T-helper 2 cell treated with Interferon-gamma antibody and Interleukin-4, amounts not matched to agents 5 μg/mL and 100 μg/mL, for 36 hours (primary cell): ENCODE data around the gene ATAD3B.
"Not testable (repeated sequence)": the region's sequence is repeated elsewhere in the genome, so short reads cannot be mapped to it uniquely, and the experiment has no call there.

ENCODE experiments used
- DNase-seq: peaks from one replicate; pipeline ENCODE4 v3.0.0; 2021; ENCODE audit warnings: low spot score
- H3K27ac Mint-ChIP-seq: one replicate; pipeline ENCODE4 v1.8.0; 2021; ENCODE audit warnings: mild to moderate bottlenecking, mixed read lengths
- H3K27me3 Mint-ChIP-seq: one replicate; pipeline ENCODE4 v1.8.0; 2021; ENCODE audit warnings: low read depth, mixed read lengths
- H3K36me3 Mint-ChIP-seq: one replicate; pipeline ENCODE4 v1.8.0; 2021; ENCODE audit warnings: low read depth, mixed read lengths
- H3K4me1 Mint-ChIP-seq: one replicate; pipeline ENCODE4 v1.8.0; 2021; ENCODE audit warnings: low read depth, mixed read lengths
- H3K4me3 Mint-ChIP-seq: one replicate; pipeline ENCODE4 v1.8.0; 2022; ENCODE audit warnings: mild to moderate bottlenecking, moderate library complexity, mixed read lengths
- H3K9me3 Mint-ChIP-seq: one replicate; pipeline ENCODE4 v1.8.0; 2021; ENCODE audit warnings: mixed read lengths

ATAD3B gene

DNA sequence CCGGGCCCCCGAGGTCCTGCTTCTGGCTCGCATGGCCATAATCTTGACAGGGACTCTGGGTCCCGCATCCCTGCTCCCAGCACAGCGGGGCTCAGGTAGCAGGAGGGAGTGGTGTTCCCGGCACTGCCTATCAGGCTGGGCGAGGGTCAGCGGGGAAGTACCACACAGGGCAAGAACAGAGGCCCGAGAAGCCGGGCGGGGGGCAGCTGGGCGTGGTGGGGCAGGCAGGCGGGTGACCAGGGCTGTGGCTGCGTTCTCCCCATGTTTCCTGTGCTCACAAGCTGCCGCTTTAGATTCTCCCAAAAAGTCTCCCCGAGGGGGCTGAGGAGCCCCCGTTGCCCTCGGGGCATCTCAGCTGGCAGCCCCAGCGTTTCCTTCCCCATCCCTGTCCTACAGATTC lies 18.3 kb downstream of the ATAD3B start:
- peaks cover 46% of the 10 kb centered on the region for H3K36me3 Mint-ChIP-seq
- H3K9me3 Mint-ChIP-seq, result peaks cover 8% of the 10 kb centered on the region
- H3K4me3 Mint-ChIP-seq, result no peak overlapping the region
- no peaks in the 10 kb centered on the region for H3K27me3 Mint-ChIP-seq
- DNase-seq, result no peak
- H3K27ac Mint-ChIP-seq, result no peak overlapping the region
- no peaks in the 10 kb centered on the region for H3K4me1 Mint-ChIP-seq

DNA sequence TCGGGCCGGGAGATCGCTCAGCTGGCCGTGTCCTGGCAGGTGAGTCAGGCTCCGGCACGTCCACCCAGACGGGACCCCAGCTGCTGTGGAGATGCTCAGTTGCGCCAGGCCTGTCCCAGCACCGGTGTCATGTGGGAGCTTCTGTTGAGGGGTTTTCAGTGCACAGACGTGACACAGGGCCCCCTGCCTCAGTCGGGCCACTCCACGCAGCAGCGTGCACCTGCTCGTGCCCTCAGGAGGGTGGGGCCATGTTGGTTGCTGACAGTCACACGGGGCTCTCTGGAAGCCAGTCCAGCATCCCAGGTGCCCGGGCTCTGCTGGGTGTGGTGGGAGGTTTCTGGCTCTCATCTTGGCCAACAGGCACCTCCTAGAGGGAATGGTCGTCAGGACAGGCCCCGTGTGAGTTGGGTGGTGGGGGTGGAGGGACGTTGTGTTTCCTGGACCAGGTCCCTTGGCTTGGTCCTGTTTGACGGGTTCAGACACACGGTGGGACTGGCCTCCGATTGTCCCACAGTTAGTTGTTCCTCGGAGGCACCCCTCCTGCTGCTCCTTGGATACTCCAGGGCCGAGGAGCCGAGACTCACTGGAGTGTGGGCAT lies 19.2 kb downstream of the ATAD3B start:
- H3K36me3 Mint-ChIP-seq, result peaks cover 46% of the 10 kb centered on the region
- H3K27ac Mint-ChIP-seq, result no peak overlapping the region
- no peak for DNase-seq
- H3K9me3 Mint-ChIP-seq, result peaks cover 8% of the 10 kb centered on the region
- no peaks in the 10 kb centered on the region for H3K27me3 Mint-ChIP-seq
- no peaks in the 10 kb centered on the region for H3K4me1 Mint-ChIP-seq
- no peak overlapping the region for H3K4me3 Mint-ChIP-seq

DNA sequence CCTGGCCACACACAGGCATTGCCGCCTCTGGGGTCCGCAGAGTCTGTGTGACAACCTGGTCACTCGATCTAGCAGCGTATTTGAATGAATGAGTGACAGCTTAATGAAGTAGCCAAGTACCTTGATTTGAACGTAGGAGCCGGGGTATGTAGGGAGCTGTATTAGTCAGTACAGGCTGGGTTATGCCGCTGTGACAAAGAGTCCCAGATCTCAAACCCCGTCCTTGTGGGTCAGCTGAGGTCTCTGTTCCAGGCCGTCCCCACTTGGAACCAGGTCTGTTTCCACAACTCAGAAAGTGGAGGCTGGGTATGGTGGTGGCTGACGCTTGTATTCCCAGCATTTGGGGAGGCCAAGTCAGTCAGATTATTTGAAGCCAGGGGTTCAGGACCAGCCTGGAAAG lies 20.0 kb downstream of the ATAD3B start:
- H3K27me3 Mint-ChIP-seq, result no peaks in the 10 kb centered on the region
- H3K9me3 Mint-ChIP-seq, result peaks cover 8% of the 10 kb centered on the region
- peaks cover 46% of the 10 kb centered on the region for H3K36me3 Mint-ChIP-seq
- no peak overlapping the region for H3K27ac Mint-ChIP-seq
- no peak overlapping the region for H3K4me3 Mint-ChIP-seq
- H3K4me1 Mint-ChIP-seq, result no peaks in the 10 kb centered on the region
- no peak for DNase-seq

DNA sequence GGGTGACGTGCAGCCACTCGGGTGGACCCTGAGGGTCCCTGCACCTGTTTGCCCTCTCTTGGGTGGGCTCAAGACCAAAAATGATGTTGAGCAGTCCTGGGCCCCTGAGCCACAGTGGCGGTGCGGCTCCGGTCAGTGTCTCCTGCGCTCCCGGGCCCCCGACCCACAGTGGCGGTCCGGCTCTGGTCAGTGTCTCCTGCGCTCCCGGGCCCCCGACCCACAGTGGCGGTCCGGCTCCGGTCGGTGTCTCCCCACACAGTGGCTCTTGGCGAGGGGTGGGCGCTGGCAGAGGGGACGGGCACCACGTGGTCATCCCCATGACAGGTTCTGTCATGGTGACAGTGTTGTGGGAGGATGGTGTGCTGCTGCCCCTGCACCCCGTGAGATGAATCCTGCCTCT lies 22.7 kb downstream of the ATAD3B start:
- not testable (repeated sequence) for H3K4me3 Mint-ChIP-seq, H3K27me3 Mint-ChIP-seq, H3K27ac Mint-ChIP-seq, H3K9me3 Mint-ChIP-seq, DNase-seq, H3K4me1 Mint-ChIP-seq
- H3K36me3 Mint-ChIP-seq, result peaks cover 38% of the 10 kb centered on the region

- not testable (repeated sequence) for H3K9me3 Mint-ChIP-seq, H3K27me3 Mint-ChIP-seq, H3K4me3 Mint-ChIP-seq, H3K27ac Mint-ChIP-seq, H3K4me1 Mint-ChIP-seq, DNase-seq
- H3K36me3 Mint-ChIP-seq, result peaks cover 30% of the 10 kb centered on the region
These were observed 24.0 kb downstream of the ATAD3B start for GRCh38 chr1:1495461-1495975.

DNA sequence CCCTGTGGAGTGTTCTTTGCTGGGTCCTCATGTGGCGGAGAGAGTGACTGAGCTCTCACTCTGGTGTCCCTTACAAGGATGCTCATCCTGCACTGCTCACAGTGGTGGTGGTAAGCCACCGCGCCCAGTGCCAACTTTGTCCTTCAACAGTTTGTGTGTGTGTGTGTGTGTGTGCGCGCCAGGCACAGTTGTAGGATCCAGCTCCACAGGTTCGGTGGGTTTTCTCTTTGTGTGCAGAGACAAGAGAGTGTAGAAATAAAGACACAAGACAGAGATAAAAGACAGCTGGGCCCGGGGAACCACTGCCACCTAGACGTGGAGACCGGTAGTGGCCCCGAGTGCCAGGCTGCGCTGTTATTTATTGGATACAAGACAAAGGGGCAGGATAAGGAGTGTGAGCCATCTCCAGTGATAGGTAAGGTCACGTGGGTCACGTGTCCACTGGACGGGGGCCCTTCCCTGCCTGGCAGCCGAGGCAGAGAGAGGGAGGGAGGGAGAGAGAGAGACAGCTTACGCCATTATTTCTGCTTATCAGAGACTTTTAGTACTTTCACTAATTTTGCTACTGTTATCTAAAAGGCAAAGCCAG lies 33.3 kb downstream of the ATAD3B start:
- H3K4me1 Mint-ChIP-seq, H3K27me3 Mint-ChIP-seq, H3K36me3 Mint-ChIP-seq, H3K9me3 Mint-ChIP-seq: not testable (repeated sequence)
- DNase-seq, result peak; percentile 73
- H3K4me3 Mint-ChIP-seq, result peak overlapping the region; percentile 74
- H3K27ac Mint-ChIP-seq, result peak overlapping the region; percentile 92

- H3K27me3 Mint-ChIP-seq, H3K36me3 Mint-ChIP-seq, H3K4me1 Mint-ChIP-seq, H3K9me3 Mint-ChIP-seq: not testable (repeated sequence)
- peak; percentile 33 for DNase-seq
- Mint-ChIP-seq H3K4me3 (peak overlapping the region; percentile 74), H3K27ac (peak overlapping the region; percentile 92)
These were observed 33.8 kb downstream of the ATAD3B start for GRCh38 chr1:1505366-1505798.

GRCh38 chr1:1505801-1506200 lies 34.2 kb downstream of the ATAD3B start:
- not testable (repeated sequence) for H3K27me3 Mint-ChIP-seq, H3K4me1 Mint-ChIP-seq, H3K9me3 Mint-ChIP-seq, H3K36me3 Mint-ChIP-seq, DNase-seq
- peak overlapping the region; percentile 47 for H3K4me3 Mint-ChIP-seq
- peak overlapping the region; percentile 73 for H3K27ac Mint-ChIP-seq

- Mint-ChIP-seq H3K4me3 (no peak overlapping the region), H3K36me3 (no peaks in the 10 kb centered on the region), H3K27me3 (no peaks in the 10 kb centered on the region), H3K9me3 (no peaks in the 10 kb centered on the region), H3K4me1 (peaks cover 14% of the 10 kb centered on the region), H3K27ac (no peak overlapping the region)
- no peak for DNase-seq
These were observed 35.7 kb downstream of the ATAD3B start for GRCh38 chr1:1507305-1507704.

- not testable (repeated sequence) for H3K4me3 Mint-ChIP-seq, H3K36me3 Mint-ChIP-seq, H3K27ac Mint-ChIP-seq, H3K9me3 Mint-ChIP-seq, DNase-seq, H3K27me3 Mint-ChIP-seq
- H3K4me1 Mint-ChIP-seq, result peaks cover 14% of the 10 kb centered on the region
These were observed 37.4 kb downstream of the ATAD3B start for GRCh38 chr1:1508775-1509464.

DNA sequence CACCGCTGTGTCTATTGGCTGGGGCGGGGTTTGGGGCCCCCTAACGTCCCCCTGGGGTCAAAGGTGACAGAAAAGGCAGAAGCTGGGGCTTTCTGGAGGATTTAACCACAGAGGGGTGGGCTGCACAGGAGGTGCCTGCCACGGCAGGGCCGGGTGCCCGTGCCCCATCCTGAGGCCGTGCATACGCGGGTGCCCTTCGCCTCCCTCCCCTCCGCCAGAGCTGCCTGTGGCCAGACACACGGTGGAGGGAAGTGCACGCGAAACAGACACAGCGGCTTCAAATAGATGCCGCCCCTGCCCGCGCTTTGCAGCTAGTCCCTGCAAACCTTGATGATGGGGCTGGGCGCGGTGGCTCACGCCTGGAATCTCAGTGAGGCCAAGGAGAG lies 37.9 kb downstream of the ATAD3B start:
- DNase-seq, H3K27me3 Mint-ChIP-seq, H3K9me3 Mint-ChIP-seq, H3K27ac Mint-ChIP-seq, H3K4me3 Mint-ChIP-seq, H3K36me3 Mint-ChIP-seq: not testable (repeated sequence)
- H3K4me1 Mint-ChIP-seq, result peaks cover 14% of the 10 kb centered on the region

GRCh38 chr1:1510912-1511532 lies 39.5 kb downstream of the ATAD3B start:
- H3K27me3 Mint-ChIP-seq, result no peaks in the 10 kb centered on the region
- no peaks in the 10 kb centered on the region for H3K9me3 Mint-ChIP-seq
- peak overlapping the region; percentile 90 for H3K27ac Mint-ChIP-seq
- H3K4me1 Mint-ChIP-seq, result peaks cover 7% of the 10 kb centered on the region
- H3K4me3 Mint-ChIP-seq, result peak overlapping the region; percentile 86
- DNase-seq, result peak; percentile 12
- no peaks in the 10 kb centered on the region for H3K36me3 Mint-ChIP-seq

- Mint-ChIP-seq H3K4me1 (peaks cover 6% of the 10 kb centered on the region), H3K9me3 (no peaks in the 10 kb centered on the region)
- peak; percentile 97 for DNase-seq
These were observed 40.1 kb downstream of the ATAD3B start, which contains the start of gene ATAD3A for GRCh38 chr1:1511533-1512285. TSS of gene ATAD3A (plus strand) at chr1:1512162. CDS start at chr1:1512269, 107 bp downstream.

More at GRCh38 chr1:1511533-1512285, 40.1 kb downstream of the ATAD3B start, which contains the start of gene ATAD3A:
- Mint-ChIP-seq H3K27me3 (no peaks in the 10 kb centered on the region), H3K27ac (peak within 1 kb of the TSS; percentile 90), H3K36me3 (no peaks in the 10 kb centered on the region), H3K4me3 (peak within 1 kb of the TSS; percentile 87)
